Measurements from ENCODE around the gene CHSY1.

GRCh38 chr15:101138913-101139880, 112.7 kb downstream of the CHSY1 start:
- TF ChIP-seq CTCF (IDR thresholded peaks at IDR 0.05 in 8 of 11, conservative IDR thresholded peaks at IDR 0.05 in 3 of 11) (no peak), POLR2A (IDR thresholded peaks at IDR 0.05) (no peak), POLR2AphosphoS5 (IDR thresholded peaks at IDR 0.05) (no peak)
